ENCODE measurements around the gene DEF6.

The DEF6 gene

GRCh38 chr6:35367646-35368037 is 70.0 kb downstream of the DEF6 start:
- Histone ChIP-seq H3K9me3 (ENCODE audit: control insufficient read depth in 1 of 2, low read length in 2 of 2) (no peaks in the 10 kb centered on the region), H3K4me3 (ENCODE audit: low read depth in 1 of 2, low read length in 2 of 2) (no peak overlapping the region), H3K4me1 (ENCODE audit: control insufficient read depth in 1 of 2, insufficient read depth in 2 of 2, low read length in 2 of 2) (peaks cover 0 to 20% of the 10 kb centered on the region in 2 donors), H3K27me3 (ENCODE audit: low read depth, low read length) (no peaks in the 10 kb centered on the region), H3K36me3 (ENCODE audit: control insufficient read depth in 1 of 2, insufficient read depth in 2 of 2, low read length in 2 of 2) (no peaks in the 10 kb centered on the region), H3K27ac (ENCODE audit: low read length) (no peak overlapping the region)

GRCh38 chr6:35368038-35368887 is 70.6 kb downstream of the DEF6 start:
- Histone ChIP-seq H3K36me3 (ENCODE audit: control insufficient read depth in 1 of 2, insufficient read depth in 2 of 2, low read length in 2 of 2) (no peaks in the 10 kb centered on the region), H3K27ac (ENCODE audit: low read length) (no peak overlapping the region), H3K4me1 (ENCODE audit: control insufficient read depth in 1 of 2, insufficient read depth in 2 of 2, low read length in 2 of 2) (peaks cover 0 to 20% of the 10 kb centered on the region in 2 donors), H3K9me3 (ENCODE audit: control insufficient read depth in 1 of 2, low read length in 2 of 2) (no peaks in the 10 kb centered on the region), H3K4me3 (ENCODE audit: low read depth in 1 of 2, low read length in 2 of 2) (no peak overlapping the region), H3K27me3 (ENCODE audit: low read depth, low read length) (no peaks in the 10 kb centered on the region)

DNA sequence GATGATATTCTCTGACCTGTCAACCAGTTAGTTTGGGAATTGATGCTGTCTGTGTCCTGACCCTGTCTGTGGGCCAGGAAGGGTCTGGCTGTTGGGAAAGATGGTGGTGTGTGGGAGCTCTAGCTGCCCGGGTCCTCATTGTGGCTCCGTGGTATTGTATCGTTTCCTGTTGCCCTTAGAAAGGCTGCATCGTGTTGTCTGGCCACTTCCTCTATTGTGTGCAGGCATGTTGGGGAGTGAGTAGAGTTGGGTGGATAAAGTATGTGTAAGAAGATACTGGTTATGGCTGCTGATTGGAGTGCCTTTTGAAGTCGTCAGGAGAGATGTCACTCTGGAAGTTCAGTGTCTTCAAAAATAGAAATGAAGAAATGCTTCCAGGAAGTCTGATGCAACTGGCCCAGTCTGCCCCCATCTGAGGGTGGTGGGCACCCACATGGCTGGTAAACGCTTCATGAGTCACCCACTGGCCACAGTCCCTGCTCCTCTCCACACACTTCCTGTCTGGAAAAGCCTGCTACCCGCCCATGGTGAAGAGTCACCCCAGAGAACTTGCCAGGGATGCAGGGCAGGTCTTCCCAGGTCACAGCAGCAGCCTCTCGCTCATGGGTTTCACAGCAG is 72.6 kb downstream of the DEF6 start:
- Histone ChIP-seq H3K27ac (ENCODE audit: low read length) (peak overlapping the region; percentile 41), H3K9me3 (ENCODE audit: control insufficient read depth in 1 of 2, low read length in 2 of 2) (no peaks in the 10 kb centered on the region), H3K36me3 (ENCODE audit: control insufficient read depth in 1 of 2, insufficient read depth in 2 of 2, low read length in 2 of 2) (no peaks in the 10 kb centered on the region), H3K4me1 (ENCODE audit: control insufficient read depth in 1 of 2, insufficient read depth in 2 of 2, low read length in 2 of 2) (peaks cover 0 to 20% of the 10 kb centered on the region in 2 donors), H3K4me3 (ENCODE audit: low read depth in 1 of 2, low read length in 2 of 2) (no peak overlapping the region), H3K27me3 (ENCODE audit: low read depth, low read length) (no peaks in the 10 kb centered on the region)

DNA sequence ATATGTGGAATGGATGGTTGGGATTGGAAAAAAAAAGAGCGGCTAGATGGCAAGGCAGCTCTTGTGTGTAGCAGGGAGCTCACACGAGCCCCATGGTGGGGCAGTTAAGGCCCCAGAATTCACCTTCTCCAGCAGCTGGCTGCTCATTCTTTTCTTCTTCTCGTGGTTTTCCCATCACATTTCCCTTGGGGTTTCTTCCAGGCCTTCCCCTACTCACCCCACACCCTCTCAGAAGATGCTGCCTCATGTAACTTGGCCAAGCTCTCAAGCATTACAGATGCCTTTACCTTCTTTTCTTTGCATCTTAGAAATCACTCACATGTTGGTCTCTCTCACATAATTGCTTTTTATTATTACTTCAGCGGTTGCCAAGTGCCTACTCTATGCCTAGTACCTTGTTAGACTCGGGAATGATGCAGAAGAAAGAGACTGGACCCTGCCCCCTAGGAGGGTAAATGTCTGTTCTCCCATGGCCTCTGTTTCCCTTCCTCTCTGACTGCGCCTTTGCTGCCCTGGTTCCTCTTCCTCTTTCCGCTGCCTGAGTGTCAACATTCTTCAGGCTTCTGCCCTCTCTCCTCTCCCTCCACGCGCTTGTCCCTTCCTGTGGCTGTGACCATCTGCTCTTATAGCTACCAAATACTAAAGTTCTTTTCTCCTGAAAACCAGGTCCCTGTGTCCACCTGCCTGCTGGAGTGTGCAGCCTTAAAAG is 73.3 kb downstream of the DEF6 start:
- peak overlapping the region; percentile 41 for H3K27ac ChIP-seq (ENCODE audit: low read length)
- no peaks in the 10 kb centered on the region for H3K27me3 ChIP-seq (ENCODE audit: low read depth, low read length)
- no peaks in the 10 kb centered on the region for H3K9me3 ChIP-seq (ENCODE audit: control insufficient read depth in 1 of 2, low read length in 2 of 2)
- no peaks in the 10 kb centered on the region for H3K36me3 ChIP-seq (ENCODE audit: control insufficient read depth in 1 of 2, insufficient read depth in 2 of 2, low read length in 2 of 2)
- H3K4me1 ChIP-seq (ENCODE audit: control insufficient read depth in 1 of 2, insufficient read depth in 2 of 2, low read length in 2 of 2), result peaks cover 0 to 20% of the 10 kb centered on the region in 2 donors
- no peak overlapping the region for H3K4me3 ChIP-seq (ENCODE audit: low read depth in 1 of 2, low read length in 2 of 2)

Measured in muscle layer of duodenum (tissue), 2 donors.